PC-3 (cell line): ENCODE results near the gene MS4A1. TPM values are rescaled to one million over a fixed set of nuclear protein-coding genes. Genes with fewer than 3 reads are reported as not detected.
"Not testable (repeated sequence)": the region's sequence is repeated elsewhere in the genome, so short reads cannot be mapped to it uniquely, and the experiment has no call there.

Source experiments
- ATAC-seq: fragments of 200-7000 bp; cut with Tn5 transposase; 2 replicates; pipeline ENCODE4 v1.9.1; 2020; ENCODE audit warnings: mild to moderate bottlenecking, moderate library complexity
- BruUV-seq: library from RNA; stranded (reverse); fragments of 400-500 nt; replicated peaks from 2 replicates; lab custom pipeline; 2021; lab: Mats Ljungman, UMichigan
- CTCF ChIA-PET: fragments of 300-600 bp; sonication (Branson Sonifier 250); formaldehyde crosslinking; loops from one replicate; lab custom pipeline; 2022; ENCODE audit warnings: antibody characterized with exemption; lab: Charles Lee
- POLR2A ChIA-PET: fragments of 300-600 bp; sonication (Branson Sonifier 250); formaldehyde crosslinking; loops from one replicate; lab custom pipeline; 2022; ENCODE audit warnings: antibody characterized with exemption; ENCODE audit not compliant: unreplicated experiment; lab: Charles Lee
- DNase-seq: peaks from one replicate; pipeline ENCODE4 v3.0.0-alpha.2; 2015
- H2AFZ ChIP-seq: fragments of 300-600 bp; sonication (generic); 2 replicates; pipeline ENCODE4 v1.6.0; 2016; ENCODE audit warnings: antibody characterized with exemption, low read length
- H3F3A ChIP-seq: fragments of 300-600 bp; sonication (generic); one replicate; pipeline ENCODE4 v1.6.0; 2017; ENCODE audit warnings: antibody characterized with exemption, low read length, control low read depth, mild to moderate bottlenecking; ENCODE audit not compliant: unreplicated experiment
- H3K27ac ChIP-seq: fragments of 300-600 bp; sonication (generic); 2 replicates; pipeline ENCODE4 v1.5.1; 2016; ENCODE audit warnings: mild to moderate bottlenecking, low read length
- H3K27me3 ChIP-seq: fragments of 300-600 bp; sonication (generic); 2 replicates; pipeline ENCODE4 v1.6.1; 2016; ENCODE audit warnings: low read length, mixed read lengths
- H3K36me3 ChIP-seq: fragments of 300-600 bp; sonication (generic); 2 replicates; pipeline ENCODE4 v1.6.1; 2016; ENCODE audit warnings: low read depth, mixed run types, low read length, mixed read lengths
- H3K4me1 ChIP-seq: fragments of 300-600 bp; sonication (generic); 2 replicates; pipeline ENCODE4 v1.5.1; 2016; ENCODE audit warnings: low read length; ENCODE audit not compliant: insufficient read depth
- H3K4me2 ChIP-seq: fragments of 300-600 bp; sonication (generic); 2 replicates; pipeline ENCODE4 v1.6.0; 2016; ENCODE audit warnings: low read length
- H3K4me3 ChIP-seq: fragments of 300-600 bp; sonication (generic); 2 replicates; pipeline ENCODE4 v1.5.1; 2016; ENCODE audit warnings: mild to moderate bottlenecking, low read length, mixed read lengths
- H3K79me2 ChIP-seq: fragments of 300-600 bp; sonication (generic); 2 replicates; pipeline ENCODE4 v1.6.1; 2017; ENCODE audit warnings: low read length, mixed read lengths
- H3K9ac ChIP-seq: fragments of 300-600 bp; sonication (generic); 2 replicates; pipeline ENCODE4 v1.6.0; 2016; ENCODE audit warnings: mild to moderate bottlenecking, low read length
- H3K9me2 ChIP-seq: fragments of 300-600 bp; sonication (generic); replicated peaks from 2 replicates; pipeline ENCODE4 v1.6.1; 2016; ENCODE audit warnings: mixed run types, low read length, mixed read lengths
- H3K9me3 ChIP-seq: fragments of 300-600 bp; sonication (generic); 2 replicates; pipeline ENCODE4 v1.6.1; 2016; ENCODE audit warnings: low read length, mixed read lengths
- H4K20me1 ChIP-seq: fragments of 300-600 bp; sonication (generic); 2 replicates; pipeline ENCODE4 v1.6.1; 2016; ENCODE audit warnings: low read length, mixed read lengths
- EZH2 ChIP-seq: fragments of 300-600 bp; sonication (generic); IDR thresholded peaks from one replicate; pipeline ENCODE4 v1.6.1; 2017; ENCODE audit warnings: antibody characterized with exemption, mild to moderate bottlenecking, low read length; ENCODE audit not compliant: unreplicated experiment
- EZH2phosphoT487 ChIP-seq: fragments of 300-600 bp; sonication (generic); IDR thresholded peaks from 2 replicates; pipeline ENCODE4 v1.6.1; 2018; ENCODE audit warnings: mild to moderate bottlenecking, antibody characterized with exemption, low read length, borderline replicate concordance
- intact Hi-C: fragments of 100-400 bp; cut with micrococcal nuclease; formaldehyde crosslinking; loops from 2 replicates; pipeline ENCODE4 v1.9.0; 2023
- total RNA-seq: library from RNA; depleted of rRNA; stranded (reverse); fragments of >200 nt; gene quantifications from 2 replicates; pipeline ENCODE4 v1.2.3, GENCODE V29; 2014
- TF ChIP-seq, protein P1 (sequence below): fragments of 300-600 bp; sonication (generic); conservative IDR thresholded peaks from 2 replicates; pipeline ENCODE4 v1.5.1; 2017; ENCODE audit warnings: antibody characterized with exemption, low read depth, mild to moderate bottlenecking, low read length

Gene MS4A1
- total RNA-seq, 1 experiment from 2014 or later: not detected

DNA sequence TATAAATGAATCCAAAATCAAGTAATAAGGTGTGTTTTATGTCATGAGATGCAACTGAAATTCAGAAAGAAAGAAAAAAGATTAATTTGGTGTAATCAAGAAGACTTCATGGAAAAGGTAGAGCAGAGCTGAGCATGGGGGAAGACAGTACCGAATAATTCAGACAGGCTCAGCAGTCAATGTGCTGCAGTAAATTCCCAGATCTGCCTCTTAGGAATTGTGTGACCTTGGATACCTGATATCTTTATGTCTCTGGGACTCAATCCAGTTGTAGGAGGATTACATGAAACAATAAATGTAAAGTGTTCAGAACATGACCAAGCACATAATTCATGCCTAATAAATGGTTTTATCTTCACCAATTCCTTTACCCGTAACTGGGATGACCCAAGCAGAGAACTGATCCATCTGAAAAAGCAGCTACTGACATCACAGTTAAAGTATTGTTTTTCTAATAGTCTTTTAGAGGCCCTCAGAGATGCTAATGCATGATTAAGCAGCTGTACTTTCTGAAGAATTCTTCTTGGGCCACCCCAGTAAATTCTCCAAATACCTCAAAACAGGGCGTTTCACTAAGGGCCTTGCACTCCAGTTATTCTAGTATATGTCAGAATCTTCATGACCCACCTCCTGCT lies 44.7 kb downstream of the MS4A1 start:
- ATAC-seq (no peak), DNase-seq (no peak)
- H3K27me3 ChIP-seq: peaks cover 77% of the 10 kb centered on the region
- no peaks in the 10 kb centered on the region for H3K4me1 ChIP-seq
- H3K4me3 ChIP-seq: no peak overlapping the region
- H3K9ac ChIP-seq: no peak overlapping the region
- ChIA-PET CTCF (no interaction called here), POLR2A (no interaction called here)
- H3K9me3 ChIP-seq: no peaks in the 10 kb centered on the region
- H2AFZ ChIP-seq: no peak overlapping the region
- no peaks in the 10 kb centered on the region for H3K79me2 ChIP-seq
- TF ChIP-seq, protein P1, sequence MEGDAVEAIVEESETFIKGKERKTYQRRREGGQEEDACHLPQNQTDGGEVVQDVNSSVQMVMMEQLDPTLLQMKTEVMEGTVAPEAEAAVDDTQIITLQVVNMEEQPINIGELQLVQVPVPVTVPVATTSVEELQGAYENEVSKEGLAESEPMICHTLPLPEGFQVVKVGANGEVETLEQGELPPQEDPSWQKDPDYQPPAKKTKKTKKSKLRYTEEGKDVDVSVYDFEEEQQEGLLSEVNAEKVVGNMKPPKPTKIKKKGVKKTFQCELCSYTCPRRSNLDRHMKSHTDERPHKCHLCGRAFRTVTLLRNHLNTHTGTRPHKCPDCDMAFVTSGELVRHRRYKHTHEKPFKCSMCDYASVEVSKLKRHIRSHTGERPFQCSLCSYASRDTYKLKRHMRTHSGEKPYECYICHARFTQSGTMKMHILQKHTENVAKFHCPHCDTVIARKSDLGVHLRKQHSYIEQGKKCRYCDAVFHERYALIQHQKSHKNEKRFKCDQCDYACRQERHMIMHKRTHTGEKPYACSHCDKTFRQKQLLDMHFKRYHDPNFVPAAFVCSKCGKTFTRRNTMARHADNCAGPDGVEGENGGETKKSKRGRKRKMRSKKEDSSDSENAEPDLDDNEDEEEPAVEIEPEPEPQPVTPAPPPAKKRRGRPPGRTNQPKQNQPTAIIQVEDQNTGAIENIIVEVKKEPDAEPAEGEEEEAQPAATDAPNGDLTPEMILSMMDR: no peak
- no peak for TF ChIP-seq EZH2
- no peak for TF ChIP-seq EZH2phosphoT487
- intact Hi-C loops: no loop called here
- no peaks in the 10 kb centered on the region for H3K9me2 ChIP-seq
- no TSS peak for BruUV-seq
- no peak overlapping the region for H3K4me2 ChIP-seq
- no peak overlapping the region for H3K27ac ChIP-seq
- H4K20me1 ChIP-seq: no peaks in the 10 kb centered on the region
- no peaks in the 10 kb centered on the region for H3F3A ChIP-seq
- H3K36me3 ChIP-seq: no peaks in the 10 kb centered on the region

GRCh38 chr11:60502221-60502775 lies 46.7 kb downstream of the MS4A1 start:
- H3K9me2 ChIP-seq: no peaks in the 10 kb centered on the region
- no peak overlapping the region for H3K4me3 ChIP-seq
- H3F3A ChIP-seq: no peaks in the 10 kb centered on the region
- H3K27ac ChIP-seq: no peak overlapping the region
- no peaks in the 10 kb centered on the region for H3K79me2 ChIP-seq
- no peak for DNase-seq
- no peaks in the 10 kb centered on the region for H3K9me3 ChIP-seq
- peaks cover 67% of the 10 kb centered on the region for H3K27me3 ChIP-seq
- ChIA-PET POLR2A (no interaction called here), CTCF (no interaction called here)
- TF ChIP-seq EZH2phosphoT487 (no peak), EZH2 (no peak)
- TF ChIP-seq, protein P1: no peak
- H3K4me2 ChIP-seq: no peak overlapping the region
- BruUV-seq: no TSS peak
- H2AFZ ChIP-seq: no peak overlapping the region
- no peaks in the 10 kb centered on the region for H3K36me3 ChIP-seq
- no peaks in the 10 kb centered on the region for H4K20me1 ChIP-seq
- H3K9ac ChIP-seq: no peak overlapping the region
- H3K4me1 ChIP-seq: no peaks in the 10 kb centered on the region
- intact Hi-C loops: no loop called here
- no peak for ATAC-seq

DNA sequence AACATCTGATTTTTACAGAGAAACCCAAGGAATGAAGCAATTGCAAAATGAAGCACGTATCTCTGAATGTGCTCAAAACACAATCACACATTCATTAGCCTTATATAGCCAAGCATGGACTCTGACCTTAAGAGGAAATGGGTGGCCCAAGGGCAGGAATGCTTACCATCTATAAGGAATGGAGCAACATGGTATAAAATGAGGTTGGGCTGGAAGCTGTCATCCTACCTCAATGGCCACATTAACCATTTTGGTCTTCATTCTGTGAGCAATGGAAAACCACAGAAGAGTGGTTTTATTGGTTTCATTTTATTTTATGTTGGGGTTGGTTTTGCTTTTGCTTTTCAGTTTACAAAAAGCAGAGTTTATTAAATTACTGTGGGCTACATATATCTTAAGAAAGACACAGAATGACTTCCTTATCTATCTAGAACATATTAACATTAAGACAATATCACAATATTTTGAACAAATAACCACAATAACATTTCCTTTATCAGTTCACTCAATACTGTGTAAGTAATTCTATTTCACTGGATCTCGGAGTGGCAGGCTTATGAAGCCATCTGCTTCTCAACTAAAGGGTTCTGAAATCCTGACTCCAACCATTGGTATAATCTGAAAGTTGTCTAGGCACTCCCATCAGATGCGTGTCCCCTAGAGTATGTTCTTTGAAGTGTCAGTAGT lies 48.7 kb downstream of the MS4A1 start:
- Histone ChIP-seq H3K9me3 (0 out of 2 replicates have a peak, but pooled peaks cover 4% of the 10 kb centered on the region), H3K9ac (no peak overlapping the region), H3K27me3 (peaks cover 61% of the 10 kb centered on the region), H3K36me3 (no peaks in the 10 kb centered on the region), H2AFZ (no peak overlapping the region), H4K20me1 (no peaks in the 10 kb centered on the region), H3F3A (no peaks in the 10 kb centered on the region), H3K4me1 (no peaks in the 10 kb centered on the region), H3K79me2 (no peaks in the 10 kb centered on the region), H3K4me3 (no peak overlapping the region), H3K9me2 (no peaks in the 10 kb centered on the region), H3K4me2 (no peak overlapping the region), H3K27ac (no peak overlapping the region)
- ATAC-seq: no peak
- TF ChIP-seq, protein P1: no peak
- TF ChIP-seq EZH2phosphoT487 (no peak), EZH2 (no peak)
- POLR2A ChIA-PET: no interaction called here
- BruUV-seq: no TSS peak
- no peak for DNase-seq
- intact Hi-C loops: no loop called here
- CTCF ChIA-PET: no interaction called here

DNA sequence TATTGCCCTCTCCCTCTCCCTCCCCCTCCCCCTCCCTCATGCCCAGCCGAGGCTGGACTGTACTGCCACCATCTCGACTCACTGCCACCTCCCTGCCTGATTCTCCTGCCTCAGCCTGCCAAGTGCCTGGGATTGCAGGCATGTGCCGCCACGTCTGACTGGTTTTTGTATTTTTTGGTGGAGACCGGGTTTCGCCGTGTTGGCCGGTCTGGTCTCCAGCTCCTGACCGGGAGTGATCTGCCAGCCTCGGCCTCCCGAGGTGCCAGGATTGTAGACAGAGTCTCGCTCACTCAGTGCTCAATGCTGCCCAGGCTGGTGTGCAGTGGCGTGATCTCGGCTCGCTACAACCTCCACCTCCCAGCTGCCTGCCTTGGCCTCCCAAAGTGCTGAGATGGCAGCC lies 54.0 kb downstream of the MS4A1 start:
- H3K9ac ChIP-seq, H3K9me2 ChIP-seq, intact Hi-C loops, DNase-seq, H4K20me1 ChIP-seq, BruUV-seq, H2AFZ ChIP-seq, H3K4me2 ChIP-seq, ATAC-seq, H3K4me3 ChIP-seq, H3F3A ChIP-seq, H3K4me1 ChIP-seq, H3K9me3 ChIP-seq, CTCF ChIA-PET, POLR2A ChIA-PET, H3K27ac ChIP-seq, H3K79me2 ChIP-seq, H3K36me3 ChIP-seq: not testable (repeated sequence)
- H3K27me3 ChIP-seq: peaks cover 46% of the 10 kb centered on the region
